Heart right ventricle (tissue), 16 donors: ENCODE measurements around the gene LRP1B. TPM values are rescaled to one million over a fixed set of nuclear protein-coding genes. Genes with fewer than 3 reads are reported as not detected.

Source experiments
- ATAC-seq, 8 donors: fragments of 200-7000 bp; cut with Tn5 transposase; one replicate each; pipeline ENCODE4 v1.9.1; 2020; ENCODE audit warnings: mild to moderate bottlenecking in 8 of 8, moderate library complexity in 8 of 8, moderate number of reproducible peaks in 1 of 8
- DNase-seq, 2 donors: peaks; one replicate each; pipeline ENCODE4 v3.0.0-alpha.2; 2020
- H3K27ac ChIP-seq, 10 donors: fragments of 200-600 bp; sonication (generic) in 2 of 10; one replicate each; pipeline versions ENCODE4 v1.5.0 to v1.8.0; 2020 to 2022; ENCODE audit warnings: mild to moderate bottlenecking in 3 of 10
- H3K27me3 ChIP-seq, 7 donors: fragments of 200-600 bp; one replicate each; pipeline ENCODE4 v1.8.0; 2021 to 2022; ENCODE audit warnings: mild to moderate bottlenecking in 2 of 7
- H3K36me3 ChIP-seq, 9 donors: fragments of 200-600 bp; sonication (generic) in 1 of 9; one replicate each; pipeline versions ENCODE4 v1.5.0 to v1.8.0; 2020 to 2022; ENCODE audit warnings: mild to moderate bottlenecking in 2 of 9
- H3K4me1 ChIP-seq, 9 donors: fragments of 200-600 bp; sonication (generic) in 1 of 9; one replicate each; pipeline versions ENCODE4 v1.5.0 to v1.8.0; 2020 to 2022; ENCODE audit warnings: mild to moderate bottlenecking in 4 of 9
- H3K4me3 ChIP-seq, 10 donors: fragments of 200-600 bp; sonication (generic) in 2 of 10; one replicate each; pipeline versions ENCODE4 v1.5.0 to v1.8.0; 2020 to 2022; ENCODE audit warnings: mild to moderate bottlenecking in 7 of 10, moderate library complexity in 2 of 10
- H3K9me3 ChIP-seq, 11 donors: fragments of 200-600 bp in 10 of 11; sonication (generic) in 2 of 11; one replicate each; pipeline versions ENCODE4 v1.5.0 to v1.8.0; 2013 to 2022; ENCODE audit warnings: mild to moderate bottlenecking in 2 of 11, control low read depth in 1 of 11, moderate library complexity in 1 of 11
- CTCF ChIP-seq, 9 donors: fragments of 200-600 bp; sonication (generic) in 2 of 9; IDR thresholded peaks; one replicate each; pipeline versions ENCODE4 v1.5.0 to v1.8.0; 2021 to 2022; ENCODE audit warnings: antibody characterized with exemption in 9 of 9, mild to moderate bottlenecking in 5 of 9, moderate library complexity in 1 of 9
- WGBS, 2 donors: extraction: QIAGEN DNeasy Blood & Tissue Kit; methylation state at CpG; one replicate each; pipeline ENCODE4 v1.1.7; 2013; ENCODE audit warnings: inconsistent platforms in 1 of 2; 5-methylcytosine and 5-hydroxymethylcytosine counted together
- intact Hi-C, 10 donors: fragments of 100-400 bp; cut with DNase I; formaldehyde crosslinking; loops; one replicate each; pipeline versions ENCODE4 v1.11.1 to v1.14.2; 2022
- polyA plus RNA-seq, 2 donors: library from polyadenylated mRNA; stranded (reverse); fragments of 200-250 nt; gene quantifications; one replicate each; pipeline ENCODE4 v1.2.3, GENCODE V29; 2013
- total RNA-seq, 10 donors: library from RNA; stranded (reverse); fragmentation: NEBNext Ultra II Directional in 3 of 10; extraction: Animal tissue kit (Norgen Biotek cat#: 25700) in 3 of 10; gene quantifications; one replicate each; pipeline versions ENCODE4 v1.2.1 to v1.2.4, GENCODE V29; 2021 to 2023
- donor health status: Arrhythmogenic right ventricular cardiomyopathy.
- donor health status: ischemic (EF 13 %, LVEDD 7.1; RV severe dilation, severe dysfunction).
- donor health status: healthy with polysubstance abuse.
- donor health status: DM: no; HTN: yes; CAD: no.
- donor health status: DM: no; HTN: no; CAD: no.
- donor health status: ischemic (EF 25% LVEDD 6.9; RV normal size, moderate dysfunction).
- donor health status: ischemic (EF 25% LVEDD 5.7; RV mildly dilated, moderate dysfunction).
- donor health status: healthy.
- donor health status: DM: yes; HTN: yes; CAD: no.
- donor health status: Ischemic cardiomyopathy.
- donor health status: ischemic (EF 35%, LVEDD 5.7; RV mildly dilated, moderate dysfunction).
- donor health status: nonischemic (EF 11% LVEDD 7.7; RV severe dilation, severe dysfunction).
- donor health status: DM: yes; HTN: yes; CAD: no.
- donor health status: PGD.
- donor health status: ischemic (EF 29% LVEDD 5.4; RV normal size, mild dysfunction).
- donor health status: nonischemic (EF 23%, LVEDD 6.1; RV moderate dilation, normal function).

LRP1B gene
- total and polyA plus RNA-seq, 12 donors, result 0.02 to 0.27 (median 0.14) TPM; not detected in 1

GRCh38 chr2:141633132-141633531, 497.7 kb downstream of the LRP1B start:
- Histone ChIP-seq H3K9me3 (no peaks in the 10 kb centered on the region), H3K27me3 (no peaks in the 10 kb centered on the region), H3K27ac (no peak overlapping the region), H3K36me3 (no peaks in the 10 kb centered on the region), H3K4me3 (no peak overlapping the region), H3K4me1 (no peaks in the 10 kb centered on the region)
- DNase-seq, result no peak
- TF ChIP-seq CTCF (IDR thresholded peaks at IDR 0.05), result no peak
- ATAC-seq, result no peak
- intact Hi-C loops, result no loop called here

- Histone ChIP-seq H3K9me3 (no peaks in the 10 kb centered on the region), H3K27me3 (no peaks in the 10 kb centered on the region), H3K36me3 (no peaks in the 10 kb centered on the region), H3K4me3 (no peak overlapping the region), H3K27ac (no peak overlapping the region), H3K4me1 (no peaks in the 10 kb centered on the region)
- 64 to 67% methylated on average over 3 of the region's 3 CpGs for WGBS, 2 donors
- no peak for ATAC-seq
- intact Hi-C loops, result no loop called here
- no peak for DNase-seq
- no peak for TF ChIP-seq CTCF (IDR thresholded peaks at IDR 0.05)
Measured at GRCh38 chr2:141630407-141630930, 500.3 kb downstream of the LRP1B start.

GRCh38 chr2:141620372-141620771, 510.4 kb downstream of the LRP1B start:
- intact Hi-C loops, result no loop called here
- Histone ChIP-seq H3K4me1 (no peaks in the 10 kb centered on the region), H3K27ac (no peak overlapping the region), H3K9me3 (no peaks in the 10 kb centered on the region), H3K4me3 (no peak overlapping the region), H3K27me3 (no peaks in the 10 kb centered on the region), H3K36me3 (no peaks in the 10 kb centered on the region)
- DNase-seq (no peak), ATAC-seq (no peak)
- no peak for TF ChIP-seq CTCF (IDR thresholded peaks at IDR 0.05)

- TF ChIP-seq CTCF (IDR thresholded peaks at IDR 0.05), result no peak
- DNase-seq, result no peak
- Histone ChIP-seq H3K4me3 (no peak overlapping the region), H3K36me3 (no peaks in the 10 kb centered on the region), H3K27ac (no peak overlapping the region), H3K27me3 (no peaks in the 10 kb centered on the region), H3K4me1 (no peaks in the 10 kb centered on the region), H3K9me3 (no peaks in the 10 kb centered on the region)
- WGBS, 2 donors, result 85 to 88% methylated on average over 2 of the region's 2 CpGs
- ATAC-seq, result no peak
- intact Hi-C loops, result no loop called here
Measured at GRCh38 chr2:141618457-141618856, 512.4 kb downstream of the LRP1B start.
